GM12891 (cell line): ENCODE data around the gene ENKD1.

Source experiments
- POLR2A ChIP-seq: IDR thresholded peaks from 2 replicates; pipeline ENCODE4 v1.6.1; 2011; ENCODE audit warnings: low read depth, low read length, control low read depth
- POLR2AphosphoS5 ChIP-seq: IDR thresholded peaks from 2 replicates; pipeline ENCODE4 v1.6.1; 2011; ENCODE audit warnings: low read depth, low read length, control low read depth
- TAF1 ChIP-seq: IDR thresholded peaks from 2 replicates; pipeline ENCODE4 v1.6.1; 2011; ENCODE audit warnings: low read depth, low read length, control low read depth

DNA sequence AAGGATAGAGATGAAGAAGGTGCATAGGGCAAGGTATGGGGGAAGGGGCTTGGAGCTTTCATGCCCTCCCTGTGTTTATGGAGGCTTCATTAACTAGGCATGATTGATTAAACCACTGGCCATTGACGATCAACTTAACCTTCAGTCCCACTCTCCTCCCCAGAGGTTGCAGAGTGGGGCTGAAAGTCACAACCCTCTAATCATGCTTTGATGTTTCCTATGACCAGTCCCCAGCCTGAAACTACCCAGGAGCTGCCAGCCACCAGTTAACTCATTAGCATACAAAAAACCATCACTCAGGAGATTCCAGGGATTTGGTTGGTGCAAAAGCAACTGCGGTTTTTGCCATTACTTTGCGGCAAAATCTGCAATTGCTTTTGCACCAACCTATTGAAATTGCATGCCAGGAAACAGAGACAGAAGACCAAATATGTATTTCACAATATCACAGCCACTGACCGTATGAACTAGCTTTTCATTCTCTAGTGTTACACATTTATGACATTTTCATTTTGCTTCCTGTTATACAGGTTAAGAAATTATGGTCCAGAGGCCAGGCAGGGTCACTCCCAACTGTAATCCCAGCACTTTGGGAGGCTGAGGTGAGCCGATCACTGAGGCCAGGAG is 47.2 kb upstream of the ENKD1 start:
- TF ChIP-seq POLR2A (no peak), POLR2AphosphoS5 (no peak), TAF1 (no peak)
